NT2/D1 (cell line): Measurements from ENCODE around the gene XYLT1.

ENCODE experiments used
- DNase-seq: peaks from one replicate; pipeline ENCODE4 v3.0.0-alpha.2; 2011; ENCODE audit warnings: low read depth, low spot score
- H3K27me3 ChIP-seq: 2 replicates; pipeline ENCODE4 v1.6.0; 2011; ENCODE audit warnings: mild to moderate bottlenecking; ENCODE audit not compliant: insufficient read length, insufficient read depth
- H3K36me3 ChIP-seq: 2 replicates; pipeline ENCODE4 v1.6.1; 2011; ENCODE audit warnings: mild to moderate bottlenecking, low read length, mixed read lengths; ENCODE audit not compliant: insufficient read depth, insufficient read length
- H3K4me1 ChIP-seq: 2 replicates; pipeline ENCODE4 v1.5.1; 2011; ENCODE audit not compliant: insufficient read depth, insufficient read length
- H3K4me3 ChIP-seq: 2 replicates; pipeline ENCODE4 v1.5.1; 2011; ENCODE audit warnings: low read depth; ENCODE audit not compliant: insufficient read length
- H3K9ac ChIP-seq: 2 replicates; pipeline ENCODE4 v1.6.0; 2011; ENCODE audit warnings: low read depth; ENCODE audit not compliant: insufficient read length
- H3K9me3 ChIP-seq: 2 replicates; pipeline ENCODE4 v1.5.1; 2011; ENCODE audit warnings: mild to moderate bottlenecking, low read length; ENCODE audit not compliant: insufficient read depth
- SUZ12 ChIP-seq: IDR thresholded peaks from 2 replicates; pipeline ENCODE4 v1.6.1; 2011; ENCODE audit not compliant: insufficient read length, insufficient read depth; ENCODE audit errors: extremely low read depth
- YY1 ChIP-seq: IDR thresholded peaks from 2 replicates; pipeline ENCODE4 v1.6.1; 2011; ENCODE audit not compliant: insufficient read length, insufficient read depth
- ZNF274 ChIP-seq: IDR thresholded peaks from 2 replicates; pipeline ENCODE4 v1.6.1; 2011; ENCODE audit warnings: mild to moderate bottlenecking, low read depth, low read length

Gene XYLT1

DNA sequence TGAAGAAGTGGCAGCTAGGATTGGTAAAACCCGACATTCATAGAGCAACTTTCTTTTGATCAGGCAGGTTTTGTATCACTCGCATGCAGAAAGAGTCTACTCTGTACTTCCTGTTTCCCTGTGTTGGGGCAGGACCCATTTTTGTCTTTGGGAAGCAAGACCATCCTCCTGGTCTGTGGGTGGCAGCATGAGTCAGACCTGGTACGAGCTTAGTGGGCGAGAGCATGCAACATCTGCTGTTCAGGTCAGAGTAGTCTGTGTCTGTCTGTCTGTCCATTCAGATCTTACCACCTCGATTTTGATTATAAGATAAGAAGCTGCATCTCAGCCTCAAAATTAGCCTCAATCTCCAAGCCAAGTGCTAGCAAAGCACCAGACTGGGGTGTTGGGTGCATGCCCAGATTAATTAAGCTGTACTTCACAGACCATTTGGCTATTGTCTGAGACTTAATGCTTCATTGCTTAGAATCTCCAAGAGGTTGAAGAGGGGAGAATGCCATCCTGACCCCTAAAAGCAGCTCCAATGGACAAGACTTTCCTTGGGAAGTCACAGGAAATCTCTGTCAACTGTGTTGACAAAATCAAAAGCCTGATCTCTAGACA is 110.9 kb downstream of the XYLT1 start:
- TF ChIP-seq SUZ12 = no peak
- TF ChIP-seq YY1 = no peak
- no peak for TF ChIP-seq ZNF274
- no peaks in the 10 kb centered on the region for H3K4me1 ChIP-seq
- no peaks in the 10 kb centered on the region for H3K27me3 ChIP-seq
- H3K9ac ChIP-seq = no peak overlapping the region
- peaks cover 4% of the 10 kb centered on the region for H3K36me3 ChIP-seq
- no peaks in the 10 kb centered on the region; the same call in 1 of the 2 replicates for H3K9me3 ChIP-seq
- DNase-seq = no peak
- no peak overlapping the region for H3K4me3 ChIP-seq

DNA sequence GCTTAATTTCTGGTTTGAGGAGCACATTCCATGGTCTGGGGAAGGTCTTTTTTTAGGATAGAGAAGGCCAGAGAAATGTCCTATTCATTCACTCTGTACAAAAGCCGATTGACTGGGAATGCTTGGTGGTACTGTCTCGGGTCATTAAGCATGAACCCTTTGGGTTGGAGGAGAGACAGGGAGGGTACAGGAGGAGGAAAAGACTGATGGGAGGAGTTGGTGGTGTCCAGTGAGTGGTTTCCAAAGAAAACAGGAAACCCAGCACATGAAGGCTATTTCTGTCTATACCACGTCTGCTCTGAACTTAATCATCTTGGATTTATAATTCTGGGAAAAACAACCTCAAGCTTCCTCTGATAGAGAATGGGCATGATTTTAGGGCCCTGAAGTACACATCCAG is 111.9 kb downstream of the XYLT1 start:
- no peak overlapping the region for H3K9ac ChIP-seq
- no peak for DNase-seq
- H3K27me3 ChIP-seq = no peaks in the 10 kb centered on the region
- TF ChIP-seq SUZ12 (no peak), YY1 (no peak), ZNF274 (no peak)
- H3K9me3 ChIP-seq = no peaks in the 10 kb centered on the region
- peaks cover 4% of the 10 kb centered on the region for H3K36me3 ChIP-seq
- no peak overlapping the region for H3K4me3 ChIP-seq
- peaks cover 2% of the 10 kb centered on the region for H3K4me1 ChIP-seq

DNA sequence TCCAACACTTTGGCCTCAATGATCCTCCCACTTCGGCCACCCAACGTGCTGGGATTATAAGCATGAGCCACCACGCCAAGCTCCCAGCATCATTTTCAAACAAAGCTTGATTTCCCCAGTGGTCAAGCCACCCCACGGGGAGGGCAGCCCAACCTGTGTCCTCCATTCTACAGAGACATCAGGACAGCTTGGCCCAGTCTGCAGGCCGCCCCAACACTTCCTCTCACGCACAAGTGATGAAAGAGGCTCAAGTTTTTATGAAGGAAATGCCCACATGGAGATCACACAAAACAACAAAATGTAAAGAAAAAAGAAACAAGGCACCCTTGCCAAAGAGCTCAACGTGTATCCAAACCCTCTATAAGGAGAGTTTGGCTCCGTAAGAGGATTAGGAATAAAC is 112.4 kb downstream of the XYLT1 start:
- H3K4me1 ChIP-seq = peaks cover 2% of the 10 kb centered on the region
- H3K27me3 ChIP-seq = no peaks in the 10 kb centered on the region
- TF ChIP-seq YY1 (no peak), SUZ12 (no peak), ZNF274 (no peak)
- H3K4me3 ChIP-seq = no peak overlapping the region
- H3K9ac ChIP-seq = no peak overlapping the region
- H3K36me3 ChIP-seq = peaks cover 4% of the 10 kb centered on the region
- no peak for DNase-seq
- no peaks in the 10 kb centered on the region for H3K9me3 ChIP-seq

DNA sequence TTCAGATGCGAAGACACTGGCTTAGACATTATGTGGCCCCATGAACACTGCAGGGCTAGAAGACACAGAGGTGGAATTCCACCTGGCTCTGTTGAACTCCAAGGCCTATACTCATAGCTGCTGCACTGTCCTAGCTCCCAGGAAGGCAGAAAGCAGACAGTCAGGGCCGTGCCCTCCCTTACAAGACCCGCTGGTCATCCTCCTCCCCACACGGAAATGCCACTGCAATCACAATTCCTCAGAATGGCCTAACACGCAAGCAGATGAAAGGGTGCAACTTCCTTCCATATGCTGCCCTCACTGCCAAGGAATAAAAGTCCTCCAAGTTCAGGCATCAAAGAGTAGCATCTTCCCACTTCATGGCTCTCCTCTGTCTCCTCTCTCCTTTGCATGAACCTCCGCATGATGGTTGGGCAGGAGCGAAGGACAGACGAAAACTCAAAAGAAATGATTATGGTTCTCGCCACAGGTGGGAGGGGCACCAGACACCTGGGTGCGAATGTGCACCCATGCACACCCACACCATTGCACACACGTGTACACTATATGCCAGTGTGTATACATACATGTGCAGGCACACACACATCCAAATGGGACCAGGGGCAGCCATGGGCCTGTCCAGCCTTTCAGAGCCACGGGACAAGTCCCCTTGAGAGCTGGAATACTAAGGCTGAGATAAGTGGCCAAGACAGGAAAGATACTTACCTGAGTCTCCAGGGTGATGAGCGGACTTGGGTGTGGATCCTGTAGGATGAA is 113.3 kb downstream of the XYLT1 start:
- Histone ChIP-seq H3K4me3 (no peak overlapping the region), H3K4me1 (peaks cover 2% of the 10 kb centered on the region), H3K9me3 (no peaks in the 10 kb centered on the region), H3K27me3 (no peaks in the 10 kb centered on the region), H3K9ac (no peak overlapping the region), H3K36me3 (peaks cover 4% of the 10 kb centered on the region)
- DNase-seq = no peak
- no peak for TF ChIP-seq SUZ12
- no peak for TF ChIP-seq ZNF274
- no peak for TF ChIP-seq YY1

DNA sequence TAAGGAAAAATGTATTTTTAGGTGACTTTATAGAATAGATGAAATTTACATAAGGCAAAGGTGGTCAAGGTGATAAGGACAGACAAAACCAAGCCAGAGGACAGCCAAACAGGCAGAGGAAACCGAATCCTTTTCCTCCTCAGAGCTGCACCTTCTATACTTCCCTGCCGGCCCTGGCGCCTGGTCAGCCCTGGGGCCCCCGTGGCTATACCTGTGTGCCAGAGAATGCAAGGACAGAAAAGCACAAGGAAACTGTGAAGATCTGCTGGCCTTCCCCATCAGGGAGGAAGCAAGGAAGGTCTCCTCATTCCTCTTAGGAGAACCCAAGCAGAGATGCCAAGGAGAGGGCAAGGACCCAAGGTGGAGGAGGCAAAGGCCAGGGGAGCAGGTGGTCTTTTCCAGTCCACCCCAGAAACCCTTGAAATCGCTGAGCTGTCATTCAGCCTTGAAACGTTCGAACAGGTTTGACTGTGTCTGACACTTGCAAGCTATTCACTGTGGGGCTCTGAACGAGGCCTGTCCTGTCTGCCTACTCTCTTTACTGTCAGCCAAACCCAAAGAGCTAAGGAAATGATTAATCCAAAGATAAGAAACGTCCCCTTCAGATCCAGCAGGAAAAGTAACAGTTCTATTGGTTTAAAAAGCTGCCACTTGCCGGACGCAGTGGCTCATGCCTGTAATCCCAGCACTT is 114.4 kb downstream of the XYLT1 start:
- no peaks in the 10 kb centered on the region for H3K27me3 ChIP-seq
- no peak overlapping the region for H3K4me3 ChIP-seq
- no peak for TF ChIP-seq SUZ12
- TF ChIP-seq YY1 = no peak
- TF ChIP-seq ZNF274 = no peak
- H3K4me1 ChIP-seq = peaks cover 2% of the 10 kb centered on the region
- H3K9ac ChIP-seq = no peak overlapping the region
- no peak for DNase-seq
- no peaks in the 10 kb centered on the region for H3K9me3 ChIP-seq
- peaks cover 4% of the 10 kb centered on the region for H3K36me3 ChIP-seq

DNA sequence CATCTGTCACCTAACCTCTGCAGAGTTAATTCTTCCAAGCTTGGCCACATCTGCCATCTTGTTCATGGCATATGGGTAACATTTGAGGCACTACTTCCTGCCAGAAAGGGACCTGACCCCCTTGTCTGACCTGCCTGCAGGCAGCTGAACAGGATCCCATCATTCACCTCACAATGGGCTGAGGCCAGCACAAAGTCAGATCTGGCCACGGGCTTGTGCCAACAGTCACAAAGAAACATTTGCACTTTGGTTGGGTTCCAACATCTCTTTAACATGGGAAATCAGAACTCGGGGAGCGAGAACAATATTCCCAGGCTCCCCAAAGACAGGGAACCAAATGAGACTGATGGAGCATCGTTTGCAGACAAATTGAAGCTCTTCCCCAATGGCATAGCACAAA is 116.1 kb downstream of the XYLT1 start:
- TF ChIP-seq ZNF274 = no peak
- no peak for TF ChIP-seq SUZ12
- no peak for TF ChIP-seq YY1
- peaks cover 4% of the 10 kb centered on the region for H3K36me3 ChIP-seq
- H3K4me3 ChIP-seq = no peak overlapping the region
- H3K9ac ChIP-seq = no peak overlapping the region
- no peaks in the 10 kb centered on the region for H3K27me3 ChIP-seq
- no peaks in the 10 kb centered on the region for H3K9me3 ChIP-seq
- peaks cover 2% of the 10 kb centered on the region for H3K4me1 ChIP-seq
- no peak for DNase-seq

DNA sequence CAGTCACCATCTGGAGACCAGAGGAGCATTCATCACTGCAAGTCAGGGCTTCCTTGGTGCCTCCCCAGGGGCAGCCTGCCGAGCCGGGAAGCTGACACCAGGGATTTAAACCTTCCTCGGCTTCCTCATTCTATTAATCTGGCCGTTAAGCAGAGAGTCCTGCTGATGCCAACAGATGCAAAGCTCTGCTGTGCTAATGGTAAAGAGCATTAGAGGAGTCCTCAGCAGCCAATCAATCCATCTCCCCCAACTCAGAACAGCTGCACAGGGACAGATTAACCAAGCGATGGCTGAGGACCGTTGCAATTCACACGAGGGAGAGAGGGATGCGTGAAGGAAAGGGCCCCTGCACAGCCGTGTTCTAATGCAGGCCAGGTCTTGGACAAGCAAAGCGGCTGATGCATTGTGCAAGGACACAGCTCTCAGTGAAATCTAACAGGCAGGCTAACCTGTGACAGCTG is 116.6 kb downstream of the XYLT1 start:
- no peaks in the 10 kb centered on the region for H3K9me3 ChIP-seq
- no peak overlapping the region for H3K4me3 ChIP-seq
- TF ChIP-seq ZNF274 (no peak), YY1 (no peak)
- peaks cover 4% of the 10 kb centered on the region for H3K36me3 ChIP-seq
- H3K9ac ChIP-seq = no peak overlapping the region
- DNase-seq = no peak
- no peaks in the 10 kb centered on the region for H3K27me3 ChIP-seq
- H3K4me1 ChIP-seq = peaks cover 2% of the 10 kb centered on the region
